WTC11 (cell line): Measurements from ENCODE around the gene NT5C1B.

Experiments used
- AFF4 ChIP-seq: sonication (generic); formaldehyde crosslinking; IDR thresholded peaks from 2 replicates; pipeline ENCODE4 v1.8.1; 2023; ENCODE audit warnings: mild to moderate bottlenecking, missing genetic modification reagents, borderline replicate concordance
- ATF6 ChIP-seq: sonication (generic); formaldehyde crosslinking; IDR thresholded peaks from 2 replicates; pipeline ENCODE4 v1.8.1; 2023; ENCODE audit warnings: mild to moderate bottlenecking, missing genetic modification reagents
- CTCF ChIP-seq: fragments of 200-600 bp; IDR thresholded peaks from 2 replicates; pipeline ENCODE4 v1.8.0; 2022; ENCODE audit warnings: antibody characterized with exemption
- GABPB1 ChIP-seq: sonication (generic); formaldehyde crosslinking; IDR thresholded peaks from 2 replicates; pipeline ENCODE4 v1.8.1; 2023; ENCODE audit warnings: mild to moderate bottlenecking, missing genetic modification reagents
- MLX ChIP-seq: sonication (generic); formaldehyde crosslinking; IDR thresholded peaks from 2 replicates; pipeline ENCODE4 v1.8.1; 2023; ENCODE audit warnings: mild to moderate bottlenecking, missing genetic modification reagents, moderate library complexity
- USF2 ChIP-seq: sonication (generic); formaldehyde crosslinking; IDR thresholded peaks from 2 replicates; pipeline ENCODE4 v1.8.1; 2023; ENCODE audit warnings: mild to moderate bottlenecking, missing genetic modification reagents, moderate library complexity
- ZNF281 ChIP-seq: sonication (generic); formaldehyde crosslinking; IDR thresholded peaks from 2 replicates; pipeline ENCODE4 v1.8.0; 2023; ENCODE audit warnings: mild to moderate bottlenecking, missing genetic modification reagents
- ZNF416 ChIP-seq: fragments of 250-450 bp; sonication (Bioruptor Pico); IDR thresholded peaks from 2 replicates; pipeline ENCODE4 v1.9.0; 2021; ENCODE audit warnings: mild to moderate bottlenecking, inconsistent platforms

DNA sequence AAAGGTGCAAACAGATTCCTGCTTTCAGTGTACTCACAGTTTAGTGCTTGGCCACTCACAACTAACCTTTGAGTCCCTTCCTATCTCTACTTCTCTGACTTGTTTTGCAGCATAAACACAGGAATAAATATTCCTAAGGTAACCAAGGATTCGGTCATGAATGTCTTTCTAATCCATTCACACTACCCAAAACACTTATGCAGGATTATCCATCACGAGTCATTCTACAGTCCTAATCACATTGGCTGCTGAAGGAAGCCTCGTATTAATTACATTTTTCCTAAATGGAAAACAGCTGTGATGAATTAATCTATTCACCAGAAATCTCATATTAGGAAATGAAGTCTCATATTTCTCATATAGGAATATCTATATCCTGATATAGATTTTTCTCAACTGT is 45.2 kb downstream of the NT5C1B start:
- TF ChIP-seq ZNF416 (no peak), USF2 (no peak), MLX (CRISPR knock-in tag) (no peak), AFF4 (CRISPR knock-in tag) (no peak), CTCF (no peak), ZNF281 (CRISPR knock-in tag) (no peak), ATF6 (no peak), GABPB1 (CRISPR knock-in tag) (no peak)
